ENCODE results near the gene ROCK2.

GRCh38 chr2:11270891-11271290 lies 73.5 kb downstream of the ROCK2 start:
- TF ChIP-seq MEF2D (CRISPR knock-in tag; IDR thresholded peaks at IDR 0.05) (no peak), GTF3A (CRISPR knock-in tag; conservative IDR thresholded peaks at IDR 0.05) (no peak), NBN (conservative IDR thresholded peaks at IDR 0.05) (no peak), CREM (IDR thresholded peaks at IDR 0.05) (no peak), CREM (CRISPR knock-in tag; IDR thresholded peaks at IDR 0.05) (no peak), PRDM10 (CRISPR knock-in tag; IDR thresholded peaks at IDR 0.05; ENCODE audit: low read depth) (no peak)
- TF ChIP-seq, protein P1, sequence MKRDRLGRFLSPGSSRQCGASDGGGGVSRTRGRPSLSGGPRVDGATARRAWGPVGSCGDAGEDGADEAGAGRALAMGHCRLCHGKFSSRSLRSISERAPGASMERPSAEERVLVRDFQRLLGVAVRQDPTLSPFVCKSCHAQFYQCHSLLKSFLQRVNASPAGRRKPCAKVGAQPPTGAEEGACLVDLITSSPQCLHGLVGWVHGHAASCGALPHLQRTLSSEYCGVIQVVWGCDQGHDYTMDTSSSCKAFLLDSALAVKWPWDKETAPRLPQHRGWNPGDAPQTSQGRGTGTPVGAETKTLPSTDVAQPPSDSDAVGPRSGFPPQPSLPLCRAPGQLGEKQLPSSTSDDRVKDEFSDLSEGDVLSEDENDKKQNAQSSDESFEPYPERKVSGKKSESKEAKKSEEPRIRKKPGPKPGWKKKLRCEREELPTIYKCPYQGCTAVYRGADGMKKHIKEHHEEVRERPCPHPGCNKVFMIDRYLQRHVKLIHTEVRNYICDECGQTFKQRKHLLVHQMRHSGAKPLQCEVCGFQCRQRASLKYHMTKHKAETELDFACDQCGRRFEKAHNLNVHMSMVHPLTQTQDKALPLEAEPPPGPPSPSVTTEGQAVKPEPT (CRISPR knock-in tag; IDR thresholded peaks at IDR 0.05; ENCODE audit: low read depth) = no peak
- TF ChIP-seq, protein P2, sequence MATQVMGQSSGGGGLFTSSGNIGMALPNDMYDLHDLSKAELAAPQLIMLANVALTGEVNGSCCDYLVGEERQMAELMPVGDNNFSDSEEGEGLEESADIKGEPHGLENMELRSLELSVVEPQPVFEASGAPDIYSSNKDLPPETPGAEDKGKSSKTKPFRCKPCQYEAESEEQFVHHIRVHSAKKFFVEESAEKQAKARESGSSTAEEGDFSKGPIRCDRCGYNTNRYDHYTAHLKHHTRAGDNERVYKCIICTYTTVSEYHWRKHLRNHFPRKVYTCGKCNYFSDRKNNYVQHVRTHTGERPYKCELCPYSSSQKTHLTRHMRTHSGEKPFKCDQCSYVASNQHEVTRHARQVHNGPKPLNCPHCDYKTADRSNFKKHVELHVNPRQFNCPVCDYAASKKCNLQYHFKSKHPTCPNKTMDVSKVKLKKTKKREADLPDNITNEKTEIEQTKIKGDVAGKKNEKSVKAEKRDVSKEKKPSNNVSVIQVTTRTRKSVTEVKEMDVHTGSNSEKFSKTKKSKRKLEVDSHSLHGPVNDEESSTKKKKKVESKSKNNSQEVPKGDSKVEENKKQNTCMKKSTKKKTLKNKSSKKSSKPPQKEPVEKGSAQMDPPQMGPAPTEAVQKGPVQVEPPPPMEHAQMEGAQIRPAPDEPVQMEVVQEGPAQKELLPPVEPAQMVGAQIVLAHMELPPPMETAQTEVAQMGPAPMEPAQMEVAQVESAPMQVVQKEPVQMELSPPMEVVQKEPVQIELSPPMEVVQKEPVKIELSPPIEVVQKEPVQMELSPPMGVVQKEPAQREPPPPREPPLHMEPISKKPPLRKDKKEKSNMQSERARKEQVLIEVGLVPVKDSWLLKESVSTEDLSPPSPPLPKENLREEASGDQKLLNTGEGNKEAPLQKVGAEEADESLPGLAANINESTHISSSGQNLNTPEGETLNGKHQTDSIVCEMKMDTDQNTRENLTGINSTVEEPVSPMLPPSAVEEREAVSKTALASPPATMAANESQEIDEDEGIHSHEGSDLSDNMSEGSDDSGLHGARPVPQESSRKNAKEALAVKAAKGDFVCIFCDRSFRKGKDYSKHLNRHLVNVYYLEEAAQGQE (IDR thresholded peaks at IDR 0.05; ENCODE audit: borderline replicate concordance in 1 of 2, low read depth in 1 of 2, low read length in 2 of 2) = no peak

Data from HepG2 (cell line).